HL-60 (cell line): ENCODE results near the gene GJD4.

ENCODE experiments used
- DNase-seq, 2 experiments: peaks; one replicate each; pipeline ENCODE4 v3.0.0-alpha.2; 2010 to 2020; ENCODE audit warnings: low read depth in 1 of 2, low spot score in 1 of 2
- H3K27ac ChIP-seq: fragments of 250-450 bp; sonication (Bioruptor Pico); replicated peaks from 2 replicates; pipeline ENCODE4 v1.5.1; 2020; ENCODE audit warnings: mild to moderate bottlenecking, moderate library complexity
- H3K27me3 ChIP-seq: fragments of 250-450 bp; sonication (Bioruptor Pico); 2 replicates; pipeline ENCODE4 v1.5.1; 2021; ENCODE audit warnings: mild to moderate bottlenecking, moderate library complexity; ENCODE audit not compliant: insufficient read depth, poor library complexity, severe bottlenecking
- H3K4me3 ChIP-seq: replicated peaks from 2 replicates; pipeline ENCODE4 v1.5.1; 2011; ENCODE audit warnings: mild to moderate bottlenecking, control low read depth, low read length; ENCODE audit not compliant: insufficient read depth
- GABPA ChIP-seq: IDR thresholded peaks from 2 replicates; pipeline ENCODE4 v1.6.1; 2012; ENCODE audit warnings: low read depth
- POLR2AphosphoS5 ChIP-seq: IDR thresholded peaks from 2 replicates; pipeline ENCODE4 v1.6.1; 2012; ENCODE audit warnings: low read depth
- SPI1 ChIP-seq: IDR thresholded peaks from 2 replicates; pipeline ENCODE4 v1.6.1; 2012; ENCODE audit warnings: low read depth, mild to moderate bottlenecking, borderline replicate concordance
- TF ChIP-seq, protein P1 (sequence below): IDR thresholded peaks from 2 replicates; pipeline ENCODE4 v1.6.1; 2012; ENCODE audit warnings: low read depth; ENCODE audit not compliant: insufficient replicate concordance
- TF ChIP-seq, protein P2 (sequence below): IDR thresholded peaks from one replicate; pipeline ENCODE4 v1.5.1; 2011; ENCODE audit warnings: low read length, control low read depth, inconsistent platforms; ENCODE audit not compliant: insufficient read depth

GJD4 gene

DNA sequence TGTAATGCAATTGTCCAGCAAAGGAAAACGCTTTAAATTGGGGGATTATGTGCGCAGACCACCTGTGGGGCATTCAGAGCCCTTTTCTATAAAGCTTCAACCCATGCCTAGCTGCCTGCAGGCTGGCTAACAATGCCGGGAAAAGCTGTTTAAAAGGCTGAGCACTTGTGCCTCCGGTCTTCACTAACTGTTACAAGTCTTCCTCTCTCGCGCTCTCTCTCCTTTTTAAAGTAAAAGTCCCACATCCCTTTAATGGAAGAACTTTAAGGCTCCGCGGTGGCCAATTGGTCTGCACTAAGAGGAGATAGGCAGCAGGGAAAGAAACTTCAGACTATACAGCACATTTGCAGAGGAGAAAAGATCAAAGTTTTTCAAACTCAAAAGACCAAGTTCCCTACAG lies 32.3 kb downstream of the GJD4 start:
- no peak overlapping the region for H3K27ac ChIP-seq
- H3K27me3 ChIP-seq: peaks cover 30% of the 10 kb centered on the region
- no peak overlapping the region for H3K4me3 ChIP-seq
- no peak for TF ChIP-seq GABPA
- TF ChIP-seq, protein P1, sequence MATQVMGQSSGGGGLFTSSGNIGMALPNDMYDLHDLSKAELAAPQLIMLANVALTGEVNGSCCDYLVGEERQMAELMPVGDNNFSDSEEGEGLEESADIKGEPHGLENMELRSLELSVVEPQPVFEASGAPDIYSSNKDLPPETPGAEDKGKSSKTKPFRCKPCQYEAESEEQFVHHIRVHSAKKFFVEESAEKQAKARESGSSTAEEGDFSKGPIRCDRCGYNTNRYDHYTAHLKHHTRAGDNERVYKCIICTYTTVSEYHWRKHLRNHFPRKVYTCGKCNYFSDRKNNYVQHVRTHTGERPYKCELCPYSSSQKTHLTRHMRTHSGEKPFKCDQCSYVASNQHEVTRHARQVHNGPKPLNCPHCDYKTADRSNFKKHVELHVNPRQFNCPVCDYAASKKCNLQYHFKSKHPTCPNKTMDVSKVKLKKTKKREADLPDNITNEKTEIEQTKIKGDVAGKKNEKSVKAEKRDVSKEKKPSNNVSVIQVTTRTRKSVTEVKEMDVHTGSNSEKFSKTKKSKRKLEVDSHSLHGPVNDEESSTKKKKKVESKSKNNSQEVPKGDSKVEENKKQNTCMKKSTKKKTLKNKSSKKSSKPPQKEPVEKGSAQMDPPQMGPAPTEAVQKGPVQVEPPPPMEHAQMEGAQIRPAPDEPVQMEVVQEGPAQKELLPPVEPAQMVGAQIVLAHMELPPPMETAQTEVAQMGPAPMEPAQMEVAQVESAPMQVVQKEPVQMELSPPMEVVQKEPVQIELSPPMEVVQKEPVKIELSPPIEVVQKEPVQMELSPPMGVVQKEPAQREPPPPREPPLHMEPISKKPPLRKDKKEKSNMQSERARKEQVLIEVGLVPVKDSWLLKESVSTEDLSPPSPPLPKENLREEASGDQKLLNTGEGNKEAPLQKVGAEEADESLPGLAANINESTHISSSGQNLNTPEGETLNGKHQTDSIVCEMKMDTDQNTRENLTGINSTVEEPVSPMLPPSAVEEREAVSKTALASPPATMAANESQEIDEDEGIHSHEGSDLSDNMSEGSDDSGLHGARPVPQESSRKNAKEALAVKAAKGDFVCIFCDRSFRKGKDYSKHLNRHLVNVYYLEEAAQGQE: no peak
- TF ChIP-seq, protein P2, sequence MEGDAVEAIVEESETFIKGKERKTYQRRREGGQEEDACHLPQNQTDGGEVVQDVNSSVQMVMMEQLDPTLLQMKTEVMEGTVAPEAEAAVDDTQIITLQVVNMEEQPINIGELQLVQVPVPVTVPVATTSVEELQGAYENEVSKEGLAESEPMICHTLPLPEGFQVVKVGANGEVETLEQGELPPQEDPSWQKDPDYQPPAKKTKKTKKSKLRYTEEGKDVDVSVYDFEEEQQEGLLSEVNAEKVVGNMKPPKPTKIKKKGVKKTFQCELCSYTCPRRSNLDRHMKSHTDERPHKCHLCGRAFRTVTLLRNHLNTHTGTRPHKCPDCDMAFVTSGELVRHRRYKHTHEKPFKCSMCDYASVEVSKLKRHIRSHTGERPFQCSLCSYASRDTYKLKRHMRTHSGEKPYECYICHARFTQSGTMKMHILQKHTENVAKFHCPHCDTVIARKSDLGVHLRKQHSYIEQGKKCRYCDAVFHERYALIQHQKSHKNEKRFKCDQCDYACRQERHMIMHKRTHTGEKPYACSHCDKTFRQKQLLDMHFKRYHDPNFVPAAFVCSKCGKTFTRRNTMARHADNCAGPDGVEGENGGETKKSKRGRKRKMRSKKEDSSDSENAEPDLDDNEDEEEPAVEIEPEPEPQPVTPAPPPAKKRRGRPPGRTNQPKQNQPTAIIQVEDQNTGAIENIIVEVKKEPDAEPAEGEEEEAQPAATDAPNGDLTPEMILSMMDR: no peak
- TF ChIP-seq SPI1: no peak
- no peak for TF ChIP-seq POLR2AphosphoS5
- no peak for DNase-seq

DNA sequence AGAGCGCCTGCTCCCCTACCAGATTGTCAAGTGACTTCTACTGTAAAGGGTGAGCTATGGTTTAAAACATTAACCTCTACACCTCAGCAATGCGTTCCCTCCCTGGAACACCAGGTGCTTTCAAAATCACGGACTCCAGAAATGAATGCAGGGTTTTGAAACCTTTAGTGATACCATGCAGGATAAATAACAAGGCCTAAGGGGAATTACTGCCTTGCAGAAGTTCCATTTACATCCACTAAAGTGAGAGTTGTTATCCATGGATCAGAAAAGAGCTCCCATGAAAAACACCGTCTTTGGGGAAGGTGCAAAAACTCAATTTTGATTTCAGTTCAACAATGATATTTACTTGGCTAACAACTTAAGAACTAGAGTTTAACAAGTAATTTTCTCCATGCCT lies 33.0 kb downstream of the GJD4 start:
- Histone ChIP-seq H3K27ac (no peak overlapping the region), H3K4me3 (no peak overlapping the region), H3K27me3 (peaks cover 36% of the 10 kb centered on the region)
- TF ChIP-seq SPI1 (no peak), GABPA (no peak), POLR2AphosphoS5 (no peak)
- TF ChIP-seq, protein P2: no peak
- TF ChIP-seq, protein P1: no peak
- DNase-seq: no peak

DNA sequence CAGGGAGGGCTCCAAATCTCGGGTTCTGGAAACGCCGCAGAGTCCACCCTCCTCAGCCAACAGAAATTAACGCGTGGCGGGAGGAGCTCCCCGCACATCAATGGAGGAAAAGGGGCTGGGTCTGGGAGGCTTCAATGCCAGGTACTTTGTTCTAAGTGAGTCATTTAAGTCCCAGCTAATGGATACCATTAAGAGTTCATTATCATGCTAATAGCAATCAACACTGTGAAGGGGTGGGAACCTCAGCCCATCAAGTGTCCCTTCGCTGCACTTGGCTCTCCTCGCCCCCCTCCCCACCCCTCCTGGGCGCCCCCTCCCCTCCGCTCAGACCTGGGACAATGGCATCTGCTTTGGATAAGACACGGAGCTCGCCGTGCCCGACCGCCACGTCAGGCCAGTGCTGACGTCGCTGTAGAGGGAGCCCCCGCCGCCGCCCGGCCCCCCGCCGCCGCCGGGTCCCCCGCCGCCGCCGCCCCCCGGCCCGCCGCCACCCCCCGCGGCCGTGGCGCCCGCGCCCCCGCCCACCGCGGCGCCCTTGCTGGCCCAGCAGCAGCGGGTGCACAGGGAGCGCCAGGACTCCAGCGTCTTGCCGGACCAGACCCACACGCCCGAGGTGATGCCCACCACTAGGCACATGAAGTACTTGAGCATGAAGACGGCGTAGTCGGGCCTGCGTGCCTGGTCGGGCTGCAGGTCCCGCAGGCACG lies 34.0 kb downstream of the GJD4 start:
- Histone ChIP-seq H3K27me3 (peaks cover 47% of the 10 kb centered on the region), H3K4me3 (no peak overlapping the region), H3K27ac (no peak overlapping the region)
- DNase-seq: no peak
- TF ChIP-seq SPI1 (no peak), GABPA (no peak), POLR2AphosphoS5 (no peak)
- TF ChIP-seq, protein P2: no peak
- TF ChIP-seq, protein P1: no peak
